K562 (cell line): ENCODE measurements around the gene GBA2. TPM values are rescaled to one million over a fixed set of nuclear protein-coding genes. Genes with fewer than 3 reads are reported as not detected.

Experiments
- HDAC2 ChIP-seq: fragments of 450-650 bp; IDR thresholded peaks from 2 replicates; pipeline ENCODE4 v1.6.1; 2016; ENCODE audit warnings: mild to moderate bottlenecking
- HNRNPH1 ChIP-seq: fragments of 200-400 bp; formaldehyde crosslinking; optimal IDR thresholded peaks from 2 replicates; pipeline ENCODE3; 2017; ENCODE audit warnings: low read depth, mild to moderate bottlenecking, low read length, moderate library complexity
- NFRKB ChIP-seq: fragments of 450-650 bp; IDR thresholded peaks from 2 replicates; pipeline ENCODE4 v1.6.1; 2016; ENCODE audit warnings: low read depth
- PHF20 ChIP-seq: fragments of 450-650 bp; IDR thresholded peaks from 2 replicates; pipeline ENCODE4 v1.6.1; 2018; ENCODE audit not compliant: partially characterized antibody
- SMARCA4 ChIP-seq: fragments of 450-650 bp; IDR thresholded peaks from 2 replicates; pipeline ENCODE4 v1.6.1; 2016
- SNIP1 ChIP-seq: fragments of 450-650 bp; IDR thresholded peaks from 2 replicates; pipeline ENCODE4 v1.7.1; 2017; ENCODE audit warnings: low read depth, mild to moderate bottlenecking
- ZNF282 ChIP-seq: sonication (generic); formaldehyde crosslinking; IDR thresholded peaks from 2 replicates; pipeline ENCODE4 v1.8.1; 2023; ENCODE audit warnings: missing genetic modification reagents
- polyA plus RNA-seq, 8 experiments: library from polyadenylated mRNA; depleted of rRNA in 4 of 8; stranded (reverse) in 5 of 8; unstranded in 3 of 8; fragments of >200 nt; fragmentation: Nextera tagmentation in 2 of 8; fragmentation: Illumina TruSeq in 1 of 8; extraction: Ambion mirVana in 2 of 8; extraction: Trizol in 1 of 8; gene quantifications; 2 replicates each; pipeline versions ENCODE4 v1.2.1 to v1.2.3, GENCODE V29; 2011 to 2014; ENCODE audit warnings: inconsistent platforms in 1 of 8, missing spikeins in 1 of 8
- total RNA-seq, 7 experiments: library from RNA; depleted of rRNA in 6 of 7; stranded (reverse); fragments of >200 nt in 6 of 7; fragmentation: Illumina TruSeq in 2 of 7; extraction: Trizol in 2 of 7; gene quantifications; 2 replicates each; pipeline versions ENCODE4 v1.2.1 to v1.2.3, GENCODE V29; 2011 to 2021; ENCODE audit warnings: low replicate concordance in 1 of 7
- TF ChIP-seq, protein P1 (sequence below): fragments of 200-400 bp; formaldehyde crosslinking; IDR thresholded peaks from 2 replicates; pipeline ENCODE4 v1.6.1; 2017; ENCODE audit warnings: mild to moderate bottlenecking, low read depth, low read length, moderate library complexity
- TF ChIP-seq, protein P2 (sequence below), 2 experiments: fragments of 450-650 bp; IDR thresholded peaks; 2 replicates each; pipeline ENCODE4 v1.6.1; 2018; ENCODE audit warnings: mild to moderate bottlenecking in 2 of 2, low read depth in 1 of 2; ENCODE audit not compliant: partially characterized antibody in 2 of 2
- TF ChIP-seq, protein P3 (sequence below): fragments of 250-450 bp; sonication (Bioruptor Pico); IDR thresholded peaks from 2 replicates; pipeline ENCODE4 v1.9.0; 2021; ENCODE audit warnings: mild to moderate bottlenecking, inconsistent platforms
- TF ChIP-seq, protein P4 (sequence below): IDR thresholded peaks from 2 replicates; pipeline ENCODE4 v1.6.1; 2011; ENCODE audit not compliant: insufficient read length; ENCODE audit errors: extremely low read depth
- TF ChIP-seq, protein P5 (sequence below): fragments of 450-650 bp; IDR thresholded peaks from 2 replicates; pipeline ENCODE4 v1.6.1; 2018; ENCODE audit not compliant: partially characterized antibody

Gene GBA2
- total and polyA plus RNA-seq, 9 of the 15 experiments (the other 6 are each of a cell fraction or from before 2014, with no cell fraction given), result 14.1 to 60.4 (median 32.1) TPM

DNA sequence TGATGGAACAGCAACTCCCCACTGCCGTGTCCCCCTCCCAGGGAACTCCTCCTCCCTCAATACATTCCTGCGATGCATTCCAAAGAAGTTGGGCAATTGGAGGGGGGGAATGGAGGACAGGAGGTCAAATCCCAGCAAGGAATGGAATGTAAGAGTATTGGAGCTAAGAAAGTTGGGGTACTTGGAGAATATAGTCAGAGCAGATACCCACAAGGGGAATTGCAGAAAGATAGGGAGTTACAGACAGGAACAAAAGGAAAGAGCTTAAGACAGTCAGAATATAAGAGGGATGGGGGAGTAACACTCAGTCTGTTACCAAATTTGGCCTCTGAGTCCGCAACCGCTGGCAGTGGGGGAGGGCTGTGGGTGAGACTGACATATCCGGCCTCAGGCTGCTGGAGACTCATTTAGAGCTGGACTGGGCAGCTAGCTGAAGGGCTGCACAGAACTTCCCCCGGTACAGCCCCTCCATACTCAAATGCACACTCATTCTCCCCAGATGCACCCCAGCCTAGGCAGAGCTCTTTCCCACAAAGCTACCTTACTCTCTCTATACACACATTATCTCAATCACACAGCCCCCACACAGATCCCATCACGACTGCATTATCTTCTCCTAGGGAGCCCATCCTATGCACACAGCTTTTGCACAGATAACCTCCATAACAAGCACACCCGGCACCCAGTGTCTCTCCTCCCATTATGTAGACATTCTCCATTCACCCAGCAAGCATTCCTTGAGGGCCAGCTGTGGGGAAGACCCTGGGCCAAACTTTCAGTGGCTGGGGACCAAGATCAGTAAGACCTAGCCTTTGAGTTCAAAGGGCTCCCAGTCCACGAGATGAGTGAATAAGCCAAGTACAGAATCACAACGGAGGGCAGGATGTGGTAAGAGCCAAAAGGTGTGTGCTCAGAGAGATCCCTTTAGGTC, 20.7 kb downstream of the GBA2 start (continued):
- TF ChIP-seq, protein P1, sequence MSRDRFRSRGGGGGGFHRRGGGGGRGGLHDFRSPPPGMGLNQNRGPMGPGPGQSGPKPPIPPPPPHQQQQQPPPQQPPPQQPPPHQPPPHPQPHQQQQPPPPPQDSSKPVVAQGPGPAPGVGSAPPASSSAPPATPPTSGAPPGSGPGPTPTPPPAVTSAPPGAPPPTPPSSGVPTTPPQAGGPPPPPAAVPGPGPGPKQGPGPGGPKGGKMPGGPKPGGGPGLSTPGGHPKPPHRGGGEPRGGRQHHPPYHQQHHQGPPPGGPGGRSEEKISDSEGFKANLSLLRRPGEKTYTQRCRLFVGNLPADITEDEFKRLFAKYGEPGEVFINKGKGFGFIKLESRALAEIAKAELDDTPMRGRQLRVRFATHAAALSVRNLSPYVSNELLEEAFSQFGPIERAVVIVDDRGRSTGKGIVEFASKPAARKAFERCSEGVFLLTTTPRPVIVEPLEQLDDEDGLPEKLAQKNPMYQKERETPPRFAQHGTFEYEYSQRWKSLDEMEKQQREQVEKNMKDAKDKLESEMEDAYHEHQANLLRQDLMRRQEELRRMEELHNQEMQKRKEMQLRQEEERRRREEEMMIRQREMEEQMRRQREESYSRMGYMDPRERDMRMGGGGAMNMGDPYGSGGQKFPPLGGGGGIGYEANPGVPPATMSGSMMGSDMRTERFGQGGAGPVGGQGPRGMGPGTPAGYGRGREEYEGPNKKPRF, result no peak
- TF ChIP-seq SNIP1 (no peak), HDAC2 (peak; percentile 71), SMARCA4 (peak; percentile 95), NFRKB (peak; percentile 77; the same call in 1 of the 2 replicates), ZNF282 (CRISPR knock-in tag) (no peak), HNRNPH1 (no peak), PHF20 (no peak)
- TF ChIP-seq, protein P2, sequence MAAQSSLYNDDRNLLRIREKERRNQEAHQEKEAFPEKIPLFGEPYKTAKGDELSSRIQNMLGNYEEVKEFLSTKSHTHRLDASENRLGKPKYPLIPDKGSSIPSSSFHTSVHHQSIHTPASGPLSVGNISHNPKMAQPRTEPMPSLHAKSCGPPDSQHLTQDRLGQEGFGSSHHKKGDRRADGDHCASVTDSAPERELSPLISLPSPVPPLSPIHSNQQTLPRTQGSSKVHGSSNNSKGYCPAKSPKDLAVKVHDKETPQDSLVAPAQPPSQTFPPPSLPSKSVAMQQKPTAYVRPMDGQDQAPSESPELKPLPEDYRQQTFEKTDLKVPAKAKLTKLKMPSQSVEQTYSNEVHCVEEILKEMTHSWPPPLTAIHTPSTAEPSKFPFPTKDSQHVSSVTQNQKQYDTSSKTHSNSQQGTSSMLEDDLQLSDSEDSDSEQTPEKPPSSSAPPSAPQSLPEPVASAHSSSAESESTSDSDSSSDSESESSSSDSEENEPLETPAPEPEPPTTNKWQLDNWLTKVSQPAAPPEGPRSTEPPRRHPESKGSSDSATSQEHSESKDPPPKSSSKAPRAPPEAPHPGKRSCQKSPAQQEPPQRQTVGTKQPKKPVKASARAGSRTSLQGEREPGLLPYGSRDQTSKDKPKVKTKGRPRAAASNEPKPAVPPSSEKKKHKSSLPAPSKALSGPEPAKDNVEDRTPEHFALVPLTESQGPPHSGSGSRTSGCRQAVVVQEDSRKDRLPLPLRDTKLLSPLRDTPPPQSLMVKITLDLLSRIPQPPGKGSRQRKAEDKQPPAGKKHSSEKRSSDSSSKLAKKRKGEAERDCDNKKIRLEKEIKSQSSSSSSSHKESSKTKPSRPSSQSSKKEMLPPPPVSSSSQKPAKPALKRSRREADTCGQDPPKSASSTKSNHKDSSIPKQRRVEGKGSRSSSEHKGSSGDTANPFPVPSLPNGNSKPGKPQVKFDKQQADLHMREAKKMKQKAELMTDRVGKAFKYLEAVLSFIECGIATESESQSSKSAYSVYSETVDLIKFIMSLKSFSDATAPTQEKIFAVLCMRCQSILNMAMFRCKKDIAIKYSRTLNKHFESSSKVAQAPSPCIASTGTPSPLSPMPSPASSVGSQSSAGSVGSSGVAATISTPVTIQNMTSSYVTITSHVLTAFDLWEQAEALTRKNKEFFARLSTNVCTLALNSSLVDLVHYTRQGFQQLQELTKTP (IDR thresholded peaks at IDR 0.05; ENCODE audit: low read depth in 1 of 2, partially characterized antibody in 2 of 2), result peak in 1 of 2 experiments; percentile 90
- TF ChIP-seq, protein P3, sequence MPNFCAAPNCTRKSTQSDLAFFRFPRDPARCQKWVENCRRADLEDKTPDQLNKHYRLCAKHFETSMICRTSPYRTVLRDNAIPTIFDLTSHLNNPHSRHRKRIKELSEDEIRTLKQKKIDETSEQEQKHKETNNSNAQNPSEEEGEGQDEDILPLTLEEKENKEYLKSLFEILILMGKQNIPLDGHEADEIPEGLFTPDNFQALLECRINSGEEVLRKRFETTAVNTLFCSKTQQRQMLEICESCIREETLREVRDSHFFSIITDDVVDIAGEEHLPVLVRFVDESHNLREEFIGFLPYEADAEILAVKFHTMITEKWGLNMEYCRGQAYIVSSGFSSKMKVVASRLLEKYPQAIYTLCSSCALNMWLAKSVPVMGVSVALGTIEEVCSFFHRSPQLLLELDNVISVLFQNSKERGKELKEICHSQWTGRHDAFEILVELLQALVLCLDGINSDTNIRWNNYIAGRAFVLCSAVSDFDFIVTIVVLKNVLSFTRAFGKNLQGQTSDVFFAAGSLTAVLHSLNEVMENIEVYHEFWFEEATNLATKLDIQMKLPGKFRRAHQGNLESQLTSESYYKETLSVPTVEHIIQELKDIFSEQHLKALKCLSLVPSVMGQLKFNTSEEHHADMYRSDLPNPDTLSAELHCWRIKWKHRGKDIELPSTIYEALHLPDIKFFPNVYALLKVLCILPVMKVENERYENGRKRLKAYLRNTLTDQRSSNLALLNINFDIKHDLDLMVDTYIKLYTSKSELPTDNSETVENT, result no peak
- TF ChIP-seq, protein P4, sequence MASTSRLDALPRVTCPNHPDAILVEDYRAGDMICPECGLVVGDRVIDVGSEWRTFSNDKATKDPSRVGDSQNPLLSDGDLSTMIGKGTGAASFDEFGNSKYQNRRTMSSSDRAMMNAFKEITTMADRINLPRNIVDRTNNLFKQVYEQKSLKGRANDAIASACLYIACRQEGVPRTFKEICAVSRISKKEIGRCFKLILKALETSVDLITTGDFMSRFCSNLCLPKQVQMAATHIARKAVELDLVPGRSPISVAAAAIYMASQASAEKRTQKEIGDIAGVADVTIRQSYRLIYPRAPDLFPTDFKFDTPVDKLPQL, result no peak
- TF ChIP-seq, protein P5, sequence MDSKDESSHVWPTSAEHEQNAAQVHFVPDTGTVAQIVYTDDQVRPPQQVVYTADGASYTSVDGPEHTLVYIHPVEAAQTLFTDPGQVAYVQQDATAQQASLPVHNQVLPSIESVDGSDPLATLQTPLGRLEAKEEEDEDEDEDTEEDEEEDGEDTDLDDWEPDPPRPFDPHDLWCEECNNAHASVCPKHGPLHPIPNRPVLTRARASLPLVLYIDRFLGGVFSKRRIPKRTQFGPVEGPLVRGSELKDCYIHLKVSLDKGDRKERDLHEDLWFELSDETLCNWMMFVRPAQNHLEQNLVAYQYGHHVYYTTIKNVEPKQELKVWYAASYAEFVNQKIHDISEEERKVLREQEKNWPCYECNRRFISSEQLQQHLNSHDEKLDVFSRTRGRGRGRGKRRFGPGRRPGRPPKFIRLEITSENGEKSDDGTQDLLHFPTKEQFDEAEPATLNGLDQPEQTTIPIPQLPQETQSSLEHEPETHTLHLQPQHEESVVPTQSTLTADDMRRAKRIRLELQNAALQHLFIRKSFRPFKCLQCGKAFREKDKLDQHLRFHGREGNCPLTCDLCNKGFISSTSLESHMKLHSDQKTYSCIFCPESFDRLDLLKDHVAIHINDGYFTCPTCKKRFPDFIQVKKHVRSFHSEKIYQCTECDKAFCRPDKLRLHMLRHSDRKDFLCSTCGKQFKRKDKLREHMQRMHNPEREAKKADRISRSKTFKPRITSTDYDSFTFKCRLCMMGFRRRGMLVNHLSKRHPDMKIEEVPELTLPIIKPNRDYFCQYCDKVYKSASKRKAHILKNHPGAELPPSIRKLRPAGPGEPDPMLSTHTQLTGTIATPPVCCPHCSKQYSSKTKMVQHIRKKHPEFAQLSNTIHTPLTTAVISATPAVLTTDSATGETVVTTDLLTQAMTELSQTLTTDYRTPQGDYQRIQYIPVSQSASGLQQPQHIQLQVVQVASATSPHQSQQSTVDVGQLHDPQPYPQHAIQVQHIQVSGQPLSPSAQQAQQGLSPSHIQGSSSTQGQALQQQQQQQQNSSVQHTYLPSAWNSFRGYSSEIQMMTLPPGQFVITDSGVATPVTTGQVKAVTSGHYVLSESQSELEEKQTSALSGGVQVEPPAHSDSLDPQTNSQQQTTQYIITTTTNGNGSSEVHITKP, result no peak
